Left ventricle myocardium inferior (tissue), 1 donor: ENCODE results near the gene NME3. TPM values are rescaled to one million over a fixed set of nuclear protein-coding genes. Genes with fewer than 3 reads are reported as not detected.
"Not testable (repeated sequence)": the region's sequence is repeated elsewhere in the genome, so short reads cannot be mapped to it uniquely, and the experiment has no call there.

Experiments
- DNase-seq: peaks from one replicate; pipeline ENCODE4 v3.0.0-alpha.2; 2020
- H3K27ac ChIP-seq: fragments of 200-600 bp; replicated peaks from 2 replicates; pipeline ENCODE4 v1.8.0; 2021
- H3K27me3 ChIP-seq: fragments of 200-600 bp; 2 replicates; pipeline ENCODE4 v1.8.0; 2021; ENCODE audit warnings: low read depth
- H3K36me3 ChIP-seq: fragments of 200-600 bp; 2 replicates; pipeline ENCODE4 v1.8.0; 2021
- H3K4me1 ChIP-seq: fragments of 200-600 bp; 2 replicates; pipeline ENCODE4 v1.8.0; 2021
- H3K4me3 ChIP-seq: fragments of 200-600 bp; 2 replicates; pipeline ENCODE4 v1.8.0; 2021; ENCODE audit warnings: mild to moderate bottlenecking, moderate library complexity
- H3K9me3 ChIP-seq: fragments of 200-600 bp; replicated peaks from 2 replicates; pipeline ENCODE4 v1.8.0; 2021
- CTCF ChIP-seq: fragments of 200-600 bp; IDR thresholded peaks from 2 replicates; pipeline ENCODE4 v1.8.0; 2021; ENCODE audit warnings: antibody characterized with exemption, mild to moderate bottlenecking, borderline replicate concordance
- intact Hi-C: fragments of 100-400 bp; cut with micrococcal nuclease; formaldehyde crosslinking; loops from one replicate; pipeline ENCODE4 v1.11.0; 2022
- total RNA-seq: library from RNA; stranded (reverse); fragmentation: NEBNext Ultra II Directional; extraction: Animal tissue kit (Norgen Biotek cat#: 25700); gene quantifications from one replicate; pipeline ENCODE4 v1.2.1, GENCODE V29; 2021
- donor health status: DM: no; HTN: yes; CAD: no; lungs with severe emphysema.

NME3 gene
- total RNA-seq, 1 donor from 2014 or later: 37.0 TPM

- H3K36me3 ChIP-seq: peaks cover 47% of the 10 kb centered on the region
- no peaks in the 10 kb centered on the region for H3K27me3 ChIP-seq
- DNase-seq: no peak
- intact Hi-C loops: no loop called here
- no peaks in the 10 kb centered on the region for H3K4me1 ChIP-seq
- TF ChIP-seq CTCF: no peak
- no peaks in the 10 kb centered on the region for H3K9me3 ChIP-seq
- H3K4me3 ChIP-seq: no peak overlapping the region
- H3K27ac ChIP-seq: no peak overlapping the region
Observed at GRCh38 chr16:1807626-1808025, 36.3 kb upstream of the NME3 start.

- peaks cover 4% of the 10 kb centered on the region for H3K36me3 ChIP-seq
- no peaks in the 10 kb centered on the region for H3K27me3 ChIP-seq
- peaks cover 8% of the 10 kb centered on the region for H3K9me3 ChIP-seq
- H3K4me3 ChIP-seq: no peak overlapping the region
- no peak for DNase-seq
- no peak for TF ChIP-seq CTCF
- H3K27ac ChIP-seq: no peak overlapping the region
- intact Hi-C loops: no loop called here
- no peaks in the 10 kb centered on the region for H3K4me1 ChIP-seq
Observed at GRCh38 chr16:1800701-1801100, 29.4 kb upstream of the NME3 start.

- intact Hi-C loops, H3K4me3 ChIP-seq, H3K27me3 ChIP-seq, DNase-seq, H3K27ac ChIP-seq, H3K36me3 ChIP-seq, H3K4me1 ChIP-seq, H3K9me3 ChIP-seq: not testable (repeated sequence)
Observed at GRCh38 chr16:1799263-1799662, 27.9 kb upstream of the NME3 start.

GRCh38 chr16:1794908-1795666, 23.7 kb upstream of the NME3 start:
- no peaks in the 10 kb centered on the region for H3K27me3 ChIP-seq
- peaks cover 8% of the 10 kb centered on the region for H3K9me3 ChIP-seq
- H3K27ac ChIP-seq: no peak overlapping the region
- no peak overlapping the region for H3K4me3 ChIP-seq
- intact Hi-C loops: no loop called here
- H3K4me1 ChIP-seq: no peaks in the 10 kb centered on the region
- no peak for TF ChIP-seq CTCF
- peaks cover 10% of the 10 kb centered on the region for H3K36me3 ChIP-seq
- no peak for DNase-seq

- no peaks in the 10 kb centered on the region for H3K4me1 ChIP-seq
- no peak for TF ChIP-seq CTCF
- H3K9me3 ChIP-seq: peaks cover 8% of the 10 kb centered on the region
- DNase-seq: no peak
- intact Hi-C loops: no loop called here
- no peaks in the 10 kb centered on the region for H3K27me3 ChIP-seq
- H3K36me3 ChIP-seq: peaks cover 13% of the 10 kb centered on the region
- no peak overlapping the region for H3K4me3 ChIP-seq
- H3K27ac ChIP-seq: no peak overlapping the region
Observed at GRCh38 chr16:1794221-1794871, 23.0 kb upstream of the NME3 start.

- Histone ChIP-seq H3K36me3 (peaks cover 19% of the 10 kb centered on the region), H3K4me1 (no peaks in the 10 kb centered on the region), H3K27ac (no peak within 1 kb of the TSS), H3K27me3 (no peaks in the 10 kb centered on the region), H3K9me3 (peaks cover 8% of the 10 kb centered on the region), H3K4me3 (no peak within 1 kb of the TSS)
- DNase-seq: no peak
- intact Hi-C loops: no loop called here
- no peak for TF ChIP-seq CTCF
Observed at GRCh38 chr16:1793578-1794220, 22.4 kb upstream of the NME3 start, which contains the start of gene IGFALS. TSS of gene IGFALS (minus strand) at chr16:1793705. CDS start at chr16:1793652, 53 bp downstream.
